Activated CD4-positive, alpha-beta T cell treated with anti-CD3 and anti-CD28 coated beads for 4 hours (primary cell): ENCODE measurements around the gene INCA1.

Experiments
- DNase-seq, 2 donors: peaks; one replicate each; pipeline ENCODE4 v3.0.0-alpha.2; 2020

Gene INCA1

DNA sequence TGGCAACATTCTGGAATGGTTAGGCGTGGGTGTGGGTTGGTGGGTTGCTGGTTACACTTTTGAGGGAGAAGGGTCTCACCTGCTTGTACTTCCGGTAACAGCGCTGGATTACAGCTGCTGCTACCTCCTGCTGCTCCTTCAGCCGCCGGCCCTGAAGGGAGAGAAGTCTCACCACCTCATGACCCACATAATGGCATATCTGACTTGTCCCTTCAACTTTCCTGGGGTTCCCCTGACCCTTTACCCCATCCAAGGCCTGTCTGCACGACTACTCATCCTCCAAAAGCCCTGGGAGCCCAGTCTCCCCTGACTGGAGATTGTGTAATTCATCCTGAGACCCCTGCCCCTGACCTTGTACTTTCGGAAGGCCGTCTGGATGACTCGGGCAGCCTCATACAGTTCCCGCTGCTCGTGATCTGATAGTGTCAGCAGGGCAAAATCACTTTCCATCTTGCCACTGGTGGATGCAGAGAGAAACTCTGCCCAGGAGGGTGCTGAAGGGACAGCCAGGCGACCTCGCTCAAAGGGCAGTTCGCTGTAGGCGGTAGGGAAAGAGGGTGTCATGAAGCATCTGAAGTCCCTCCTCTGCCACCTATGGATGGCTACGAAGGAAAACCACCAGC lies 27.7 kb downstream of the INCA1 start:
- DNase-seq, result peak; percentile 21 to 47

DNA sequence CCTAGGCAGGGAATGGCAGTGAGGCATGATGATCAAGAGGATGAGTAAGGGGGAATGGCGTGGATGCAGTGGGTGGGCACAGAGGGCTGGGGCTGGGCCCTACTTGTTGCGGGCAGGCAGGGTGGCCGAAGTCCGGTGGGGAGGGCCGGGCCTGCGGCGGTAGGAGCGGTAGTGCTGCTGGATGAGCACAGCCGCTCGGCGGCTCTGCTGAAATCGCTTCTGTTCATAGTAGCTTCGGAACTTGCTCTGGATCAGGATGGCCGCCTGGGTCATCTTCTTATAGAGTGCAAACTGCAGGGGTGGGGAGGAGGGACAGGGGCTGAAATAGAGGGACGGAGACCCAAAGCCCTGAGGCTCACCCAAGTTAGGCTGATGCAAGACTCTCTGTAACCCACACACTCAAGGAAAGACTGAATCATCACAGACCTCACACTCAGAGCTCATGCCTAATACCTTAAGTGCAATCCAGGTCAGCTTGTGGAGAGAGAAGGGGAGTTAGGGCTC lies 28.2 kb downstream of the INCA1 start:
- peak in 1 of 2 donors; percentile 45 for DNase-seq

DNA sequence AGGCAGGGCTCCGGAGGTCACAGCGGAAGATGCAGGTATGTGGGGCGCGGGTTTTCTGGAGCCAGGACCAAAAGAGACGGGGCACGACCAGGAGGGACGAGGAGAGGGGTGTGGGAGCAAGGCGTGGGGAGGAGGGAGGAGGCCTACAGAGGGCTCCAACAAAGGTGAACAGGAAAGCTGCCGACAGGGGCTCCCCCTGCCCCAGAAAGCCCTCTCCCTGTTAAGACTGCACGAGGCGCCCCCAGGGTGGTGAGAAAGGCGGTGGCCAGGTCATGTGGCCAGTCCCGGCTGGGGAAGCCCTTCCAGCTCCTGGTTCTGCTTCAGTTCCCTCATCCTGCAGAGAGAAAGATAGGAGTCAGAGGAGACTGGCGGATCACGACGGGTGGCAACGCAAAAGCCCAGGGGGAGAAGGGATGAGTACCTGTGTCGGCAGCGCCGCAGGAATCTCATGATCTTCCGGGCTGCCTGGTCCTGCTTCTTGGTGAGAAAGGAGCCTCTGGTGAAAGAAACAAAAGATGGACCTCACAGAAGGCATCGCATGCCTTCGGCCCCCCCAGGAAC lies 28.8 kb downstream of the INCA1 start:
- peak; percentile 37 to 48 for DNase-seq

DNA sequence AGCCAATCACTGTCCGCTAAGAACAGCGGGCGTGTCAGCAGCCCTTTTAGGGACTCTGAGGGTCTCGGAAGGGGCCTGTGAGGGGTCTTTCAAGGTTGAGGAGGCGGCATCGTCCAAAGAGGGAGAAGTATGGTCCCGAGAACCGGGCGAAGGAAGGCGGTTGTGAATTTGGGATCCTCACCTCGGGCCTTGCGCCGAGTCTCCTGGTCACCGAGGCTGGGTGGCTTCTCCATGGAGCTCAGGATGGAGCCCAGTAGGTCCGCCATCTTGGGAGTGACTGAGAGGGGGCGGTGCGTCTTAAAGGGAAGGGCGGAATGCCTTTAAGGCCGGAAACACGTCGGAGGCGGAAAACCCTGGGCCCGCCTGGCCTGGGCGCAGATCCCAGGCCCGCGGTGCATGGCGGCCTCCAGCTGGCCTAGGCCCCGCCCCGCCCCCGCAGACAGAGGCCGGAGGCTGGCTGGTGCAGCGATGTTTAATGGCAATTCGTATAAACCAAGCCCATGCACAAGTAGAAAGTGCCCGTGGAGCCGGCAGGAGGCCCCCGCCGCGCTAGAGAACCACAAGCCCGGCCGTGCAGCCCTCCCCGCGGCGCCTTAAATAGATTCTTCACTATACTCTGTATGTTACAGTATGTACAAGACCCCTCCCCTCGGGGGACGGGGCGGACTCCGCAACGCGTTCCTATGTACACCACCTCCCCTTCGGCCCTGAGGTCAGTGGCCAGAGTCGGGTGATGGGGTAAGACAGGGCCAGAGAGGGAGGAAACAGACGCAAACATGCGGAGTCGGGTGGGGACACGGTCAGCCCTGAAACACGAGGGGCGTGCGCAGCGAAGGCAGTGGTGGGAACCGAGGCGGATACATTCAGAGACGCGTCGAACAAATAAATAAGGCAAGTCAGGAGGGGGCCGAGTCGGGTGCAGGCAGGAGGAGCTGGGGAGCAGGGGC lies 29.5 kb downstream of the INCA1 start, which contains the start of gene SPAG7:
Gene SPAG7, minus strand, starts transcription at position 279 of the 947 bp plus-strand sequence. Its CDS starts 13 bp downstream, at position 266.
- DNase-seq, result peak; percentile 89 to 91

DNA sequence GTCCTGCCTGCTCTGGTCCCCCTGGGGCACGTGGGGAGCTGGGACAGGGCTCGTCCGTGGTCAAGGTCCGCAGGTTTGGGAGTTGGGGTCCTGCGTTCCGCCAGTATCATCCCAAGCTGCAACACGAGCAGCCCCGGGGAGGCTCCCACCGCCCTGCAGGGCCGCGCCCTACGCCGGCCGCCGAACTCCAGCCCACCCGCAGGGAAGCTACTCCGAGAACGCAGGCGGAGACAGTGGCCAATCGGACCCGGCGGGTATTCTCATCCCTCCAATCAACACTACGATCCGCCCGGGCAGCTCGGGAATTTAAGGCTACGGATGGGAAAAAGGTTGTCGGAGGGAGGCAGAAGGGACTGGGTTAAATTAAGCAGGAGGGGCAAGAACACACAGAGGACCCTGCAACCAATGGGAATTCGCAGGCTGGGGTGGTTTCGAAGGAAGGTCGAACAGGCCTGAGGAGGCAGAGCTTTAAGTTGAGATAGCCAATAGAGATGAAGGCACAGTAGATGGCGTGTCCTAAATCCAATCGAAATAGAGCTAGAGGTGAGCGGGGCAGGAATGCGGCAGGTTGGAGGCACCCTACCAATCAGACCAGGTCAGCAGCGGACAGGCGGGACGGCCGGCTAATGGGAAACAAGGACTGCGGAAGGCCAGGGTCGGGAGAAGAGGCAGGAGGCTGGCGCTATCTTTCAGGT lies 30.3 kb downstream of the INCA1 start:
- DNase-seq, result peak; percentile 89 to 92

DNA sequence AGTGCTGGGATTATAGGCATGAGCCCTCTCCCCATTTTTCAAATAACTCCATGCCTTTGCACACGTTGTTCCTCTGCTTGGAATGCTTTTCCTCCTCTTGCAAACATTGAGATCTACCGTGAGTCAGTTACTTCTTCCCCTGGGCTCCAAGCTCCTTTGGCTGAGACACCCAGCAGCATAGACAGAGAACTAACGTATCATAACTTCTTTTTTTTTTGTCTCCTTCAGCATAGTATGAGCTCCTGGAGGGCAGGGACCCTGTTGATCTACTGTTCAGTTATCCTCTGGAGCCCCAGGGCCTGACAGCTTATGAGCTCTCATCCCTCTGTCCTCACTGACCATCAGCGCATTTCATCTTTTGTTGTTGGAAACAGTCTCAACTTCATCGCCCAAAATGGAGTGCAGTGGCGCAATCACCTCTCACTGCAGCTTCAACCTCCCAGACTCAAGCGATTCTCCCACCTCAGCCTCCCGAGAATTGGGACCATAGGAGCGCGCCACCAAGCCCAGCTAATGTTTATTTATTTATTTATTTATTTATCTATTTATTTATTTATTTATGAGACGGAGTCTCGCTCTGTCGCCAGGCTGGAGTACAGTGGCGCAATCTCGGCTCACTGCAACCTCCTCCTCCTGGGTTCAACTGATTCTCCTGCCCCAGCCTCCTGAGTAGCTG lies 31.9 kb downstream of the INCA1 start:
- no peak for DNase-seq

DNA sequence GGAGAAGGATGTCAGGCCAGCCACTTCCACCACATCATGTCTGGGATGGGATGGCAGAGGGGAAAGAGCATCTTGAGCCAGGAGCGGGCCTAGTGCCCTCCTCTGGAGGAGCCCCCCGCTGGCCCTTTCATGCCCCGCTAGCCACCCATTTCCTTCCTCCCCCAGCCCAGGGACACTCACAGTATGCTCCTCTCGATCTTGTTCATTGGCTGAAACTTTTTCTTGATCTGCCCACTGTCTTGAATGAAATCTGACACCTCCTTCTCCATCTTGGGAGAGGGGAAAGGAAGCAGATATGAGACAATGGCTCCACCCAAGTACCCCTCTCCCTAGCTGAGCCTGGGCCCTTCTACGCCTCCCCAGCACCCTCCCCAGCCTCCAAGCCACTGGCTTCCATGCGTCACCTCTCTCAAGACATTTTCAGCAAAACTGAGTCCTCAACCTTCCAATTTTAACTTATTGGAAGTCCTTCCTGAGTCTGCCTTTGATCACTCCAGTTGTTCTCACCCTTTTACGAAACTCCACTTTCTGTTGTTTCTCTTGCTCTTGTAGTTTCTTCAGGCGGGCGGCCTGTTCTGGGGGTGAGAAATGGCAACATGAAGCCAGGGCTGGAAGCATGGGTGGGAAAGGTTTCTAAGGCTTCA lies 36.9 kb downstream of the INCA1 start:
- no peak for DNase-seq

DNA sequence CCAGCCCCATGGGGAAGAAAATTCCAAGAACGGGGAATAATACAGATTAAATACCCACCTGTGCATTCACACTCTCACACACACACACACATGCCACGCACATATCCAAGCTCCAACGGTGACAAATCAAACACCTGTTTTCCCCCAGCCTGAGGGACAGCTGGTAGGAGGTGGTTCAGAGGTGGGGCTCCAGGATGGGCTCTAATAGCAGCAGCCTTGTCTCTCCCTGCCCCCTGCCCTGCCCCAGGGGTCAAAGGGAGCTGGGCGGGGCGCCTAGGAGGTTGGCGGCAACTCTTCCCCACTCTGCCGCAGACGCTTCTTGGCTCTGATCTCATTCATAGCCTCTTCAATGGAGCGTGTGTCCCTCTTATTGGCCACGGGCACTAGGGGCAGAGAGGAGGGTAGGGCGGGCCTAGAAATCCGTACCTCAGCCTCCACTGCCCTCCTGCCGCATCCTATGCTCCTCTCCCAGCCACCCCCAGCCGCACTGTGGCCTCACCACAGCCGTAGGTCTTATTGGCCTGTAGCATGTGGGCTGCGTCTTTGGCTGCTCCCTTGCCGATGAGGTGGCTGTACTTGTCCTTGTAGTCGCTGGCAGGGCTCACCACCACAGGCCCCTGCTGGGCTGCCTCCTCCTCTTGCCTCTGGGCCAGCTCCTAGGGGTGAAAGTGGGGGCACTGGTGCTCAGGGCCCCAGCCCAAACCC lies 37.9 kb downstream of the INCA1 start:
- no peak for DNase-seq

DNA sequence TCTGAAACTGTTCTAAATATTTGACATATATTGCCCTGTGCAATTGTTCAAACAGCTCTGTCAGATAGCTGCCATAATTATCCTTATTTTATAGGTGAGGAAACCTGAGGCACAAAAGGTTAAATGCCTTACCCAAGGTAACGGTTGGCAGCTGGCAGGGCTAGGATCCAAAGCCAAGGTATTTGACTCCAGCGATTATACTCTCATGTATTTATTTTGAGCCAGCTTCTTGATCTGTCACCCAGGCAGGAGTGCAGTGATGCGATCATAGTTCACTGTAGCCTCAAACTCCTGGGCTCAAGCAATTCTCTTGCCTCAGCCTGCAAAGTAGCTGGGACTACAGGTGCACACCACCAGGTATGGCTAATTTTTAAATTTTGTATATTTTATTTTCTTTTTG lies 39.2 kb downstream of the INCA1 start:
- no peak for DNase-seq

DNA sequence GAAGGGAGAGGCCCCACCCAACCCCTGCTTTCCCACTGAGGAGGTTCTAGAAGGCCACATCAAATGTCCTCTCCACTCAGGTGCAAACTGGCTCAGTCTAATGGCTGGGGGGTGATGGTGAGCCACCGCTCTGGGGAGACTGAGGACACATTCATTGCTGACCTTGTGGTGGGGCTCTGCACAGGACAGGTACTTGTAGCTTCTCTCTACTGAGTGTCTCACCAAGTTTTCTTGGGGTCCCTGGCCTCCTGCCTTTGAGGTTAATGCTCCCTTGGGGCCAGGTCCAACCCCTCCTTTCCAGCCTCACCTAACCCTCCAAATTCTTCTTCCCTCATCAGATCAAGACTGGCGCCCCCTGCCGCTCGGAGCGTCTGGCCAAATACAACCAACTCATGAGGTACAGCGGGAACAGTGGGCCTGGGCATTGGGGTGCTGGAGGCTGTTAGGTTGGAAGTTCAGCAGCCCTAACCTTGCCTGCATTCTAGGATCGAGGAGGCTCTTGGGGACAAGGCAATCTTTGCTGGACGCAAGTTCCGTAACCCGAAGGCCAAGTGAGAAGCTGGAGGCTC lies 40.7 kb downstream of the INCA1 start:
- peak; percentile 41 to 49 for DNase-seq

DNA sequence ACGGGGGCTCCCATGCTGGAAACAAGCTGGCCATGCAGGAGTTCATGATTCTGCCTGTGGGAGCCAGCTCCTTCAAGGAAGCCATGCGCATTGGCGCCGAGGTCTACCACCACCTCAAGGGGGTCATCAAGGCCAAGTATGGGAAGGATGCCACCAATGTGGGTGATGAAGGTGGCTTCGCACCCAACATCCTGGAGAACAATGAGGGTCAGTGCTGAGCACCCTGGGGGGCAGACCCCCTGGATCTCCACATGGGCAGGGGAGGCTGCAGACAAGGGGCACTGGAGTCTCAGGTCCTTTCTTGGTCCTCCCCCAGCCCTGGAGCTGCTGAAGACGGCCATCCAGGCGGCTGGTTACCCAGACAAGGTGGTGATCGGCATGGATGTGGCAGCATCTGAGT lies 42.2 kb downstream of the INCA1 start:
- no peak for DNase-seq

DNA sequence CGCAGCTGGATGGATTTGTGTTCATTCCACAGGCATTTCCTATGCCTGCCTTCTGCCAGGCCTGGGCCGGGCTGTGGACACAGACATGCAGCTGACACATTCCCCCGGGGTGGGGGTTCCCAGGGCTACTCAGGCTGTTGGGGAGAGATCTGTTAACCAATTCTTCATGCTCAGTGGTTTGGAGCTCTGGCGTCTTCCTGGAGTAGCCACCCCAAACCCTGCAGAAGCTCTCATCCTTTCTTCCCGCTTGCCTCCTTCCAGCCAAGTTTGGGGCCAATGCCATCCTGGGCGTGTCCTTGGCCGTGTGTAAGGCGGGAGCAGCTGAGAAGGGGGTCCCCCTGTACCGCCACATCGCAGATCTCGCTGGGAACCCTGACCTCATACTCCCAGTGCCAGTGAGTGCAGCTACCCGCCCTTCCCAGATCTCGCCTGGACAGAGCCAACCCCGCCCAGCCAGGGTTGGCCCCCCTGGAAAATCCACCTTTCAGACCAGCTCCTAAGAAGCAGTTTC lies 43.8 kb downstream of the INCA1 start:
- no peak for DNase-seq

DNA sequence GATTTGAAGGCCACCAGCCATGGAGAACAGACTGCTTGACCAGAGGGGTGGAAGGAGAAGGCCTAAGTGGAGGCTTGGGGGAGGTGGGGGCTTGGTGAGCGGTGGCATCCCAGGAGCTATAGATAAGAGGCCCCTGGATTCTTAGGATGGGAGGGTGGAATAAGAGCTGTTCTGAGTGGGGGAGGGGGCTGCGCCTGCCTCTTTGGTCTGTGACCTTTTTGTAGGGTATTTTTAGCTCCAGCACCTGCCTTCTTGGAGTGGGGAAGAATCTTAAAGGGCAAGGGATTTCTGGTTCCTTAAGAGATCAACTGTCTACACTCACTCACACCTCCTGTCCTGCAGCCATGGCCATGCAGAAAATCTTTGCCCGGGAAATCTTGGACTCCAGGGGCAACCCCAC lies 45.8 kb downstream of the INCA1 start:
- DNase-seq, result no peak

DNA sequence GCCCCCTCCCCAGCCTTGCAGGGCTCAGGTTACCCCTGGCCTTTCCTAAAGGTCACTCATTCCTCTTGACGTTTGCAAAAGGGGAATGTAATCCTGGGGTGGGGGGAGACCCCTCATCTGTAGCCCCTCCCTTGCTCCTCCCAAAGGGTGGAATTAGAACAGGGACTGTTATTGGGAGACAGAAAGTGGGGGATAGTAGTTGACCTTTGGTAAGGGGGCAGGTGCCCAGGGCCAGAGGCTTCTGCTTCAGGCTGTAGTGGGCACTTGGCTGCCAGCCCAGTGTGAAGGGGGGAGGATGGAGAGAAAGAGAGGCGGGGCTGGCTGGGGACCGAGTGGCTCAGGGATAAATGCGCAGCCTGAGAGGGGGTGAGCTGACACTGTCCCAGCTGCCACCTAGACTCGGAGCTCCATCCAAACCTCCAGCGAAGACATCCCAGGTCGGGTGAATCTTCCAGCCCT lies 46.5 kb downstream of the INCA1 start, which contains the start of gene ENO3:
Gene ENO3, plus strand, starts transcription at position 374 of the 459 bp plus-strand sequence. CDS start 711 bp downstream, outside the sequence.
- DNase-seq, result no peak

DNA sequence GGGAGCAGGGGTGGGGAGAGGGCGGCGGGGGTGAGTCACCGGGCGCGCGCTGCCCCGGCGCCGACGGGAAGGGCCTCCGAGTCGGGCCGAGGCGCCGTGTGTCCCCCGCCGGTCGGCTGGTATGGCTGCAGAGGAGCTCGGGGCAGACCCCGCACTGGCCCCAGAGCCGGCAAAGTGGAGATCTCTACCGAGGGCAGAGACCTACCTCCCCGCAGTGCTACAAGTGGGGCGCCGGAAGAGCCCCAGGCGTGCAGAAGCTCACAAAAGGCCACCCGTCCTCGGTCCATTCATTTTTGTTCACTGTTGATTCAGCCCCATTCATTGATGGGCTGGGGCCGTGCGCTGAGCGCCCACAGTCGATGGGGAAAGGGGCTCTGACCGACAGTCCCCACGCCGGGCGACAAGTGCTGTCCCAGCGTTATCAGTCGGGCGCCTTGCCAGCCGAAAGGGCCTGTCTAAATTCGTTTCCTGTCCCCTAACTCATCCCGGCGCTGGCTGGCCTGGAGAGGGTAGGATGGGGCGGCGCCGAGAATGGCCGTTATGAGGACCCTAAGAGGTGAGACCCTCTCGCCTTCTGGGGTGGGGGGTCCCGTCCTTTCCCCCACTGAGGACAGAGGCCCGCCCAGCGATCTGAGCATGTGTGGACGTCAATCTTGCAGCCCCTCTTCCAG lies 47.1 kb downstream of the INCA1 start:
- DNase-seq, result peak in 1 of 2 donors; percentile 74

DNA sequence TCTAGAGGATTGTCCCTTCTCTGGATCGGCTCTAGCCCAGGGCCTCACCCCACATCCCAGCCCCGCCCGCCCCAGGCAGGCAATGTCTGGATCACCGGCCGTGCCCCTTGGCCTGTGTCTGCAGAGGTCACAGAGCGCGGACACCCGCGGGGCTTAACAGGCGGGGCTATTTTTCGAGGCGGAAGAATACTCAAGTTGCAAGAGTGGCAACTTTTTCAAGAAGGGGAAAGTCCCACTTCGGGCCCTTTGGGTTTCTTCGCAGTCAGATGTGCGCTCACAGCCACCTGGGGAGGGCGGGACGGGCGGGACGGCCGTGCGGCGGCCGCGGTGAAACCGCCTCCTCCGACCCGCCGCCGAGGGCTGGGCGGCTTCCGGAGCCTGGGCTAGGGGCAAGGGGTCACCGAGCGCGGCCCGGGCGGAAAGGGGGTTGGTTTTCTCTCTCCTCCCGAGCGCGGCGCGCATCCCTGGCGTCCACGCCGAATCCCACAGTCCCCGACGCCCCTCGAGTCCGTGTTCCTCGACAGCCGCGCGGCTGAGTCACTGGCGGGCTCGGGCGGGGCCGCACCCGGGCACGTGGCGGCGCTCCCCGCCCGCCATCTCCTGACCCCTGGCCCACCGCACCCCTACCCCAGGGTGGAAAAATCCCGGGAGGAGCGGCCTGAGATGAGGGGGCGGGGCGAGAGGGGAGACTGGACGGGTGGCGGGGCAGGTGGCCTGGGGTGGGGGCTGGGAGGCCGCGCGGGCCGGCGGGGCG lies 47.8 kb downstream of the INCA1 start:
- DNase-seq, result peak; percentile 75 to 84

DNA sequence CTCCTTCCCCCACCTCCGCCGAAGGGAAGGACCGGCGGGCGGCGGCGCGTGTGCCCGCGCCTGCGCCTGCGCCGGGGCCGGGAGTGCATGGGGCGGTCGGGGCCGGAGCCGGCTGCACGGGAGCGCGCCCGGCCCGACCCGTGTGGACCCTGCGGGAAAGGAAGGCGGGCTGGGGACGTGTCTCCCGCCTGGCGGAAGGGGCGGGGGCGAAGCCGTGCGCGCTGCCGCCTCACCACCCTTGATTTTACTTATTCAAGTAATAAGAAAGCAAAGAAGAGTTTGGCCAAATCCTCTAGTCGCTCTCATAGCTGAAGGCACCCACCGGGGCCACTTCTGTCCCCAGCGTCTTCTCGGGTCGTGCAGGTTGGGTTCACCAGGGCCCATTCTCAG lies 48.4 kb downstream of the INCA1 start:
- peak; percentile 58 to 74 for DNase-seq

DNA sequence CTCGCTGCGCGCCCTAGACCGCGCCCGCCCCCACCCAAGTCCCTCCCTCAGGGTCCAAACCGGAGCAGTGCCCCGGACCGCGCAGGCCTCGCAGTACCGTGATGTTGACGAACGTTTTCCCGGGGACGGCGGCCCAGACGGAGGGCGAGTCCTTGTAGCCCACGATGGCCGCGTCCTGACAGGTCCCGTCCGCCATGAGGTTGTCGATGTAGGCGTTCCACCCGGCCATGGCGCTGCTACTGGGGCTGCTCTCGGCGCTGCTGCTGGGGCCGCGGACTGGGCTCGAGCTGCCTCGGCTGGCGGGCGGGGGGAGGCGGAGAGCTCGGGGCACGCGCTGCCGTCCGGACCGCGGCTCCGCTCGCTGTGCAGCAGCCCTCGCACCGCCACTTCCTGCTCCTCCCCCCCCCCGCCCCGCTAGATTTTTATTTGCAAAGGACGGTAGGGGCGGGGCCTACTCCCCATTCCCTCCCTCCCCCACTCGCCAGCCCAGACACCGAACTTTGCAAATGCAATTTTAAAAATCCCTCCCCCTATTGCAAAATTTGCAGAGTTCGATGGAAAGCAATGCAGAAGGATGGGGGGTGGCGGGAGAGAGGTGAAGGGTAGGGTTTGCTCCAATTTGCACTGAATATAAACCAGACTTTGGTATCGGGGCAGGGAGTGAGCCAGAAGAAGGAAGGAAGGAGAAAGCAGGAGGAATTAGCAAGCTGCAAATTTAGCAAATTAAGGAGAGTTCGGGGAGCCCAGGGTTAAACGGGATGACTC lies 49.0 kb downstream of the INCA1 start, which contains the start of gene PFN1:
Gene PFN1, minus strand, starts transcription at position 365 of the 765 bp plus-strand sequence. Its CDS starts 136 bp downstream, at position 229.
- peak; percentile 92 for DNase-seq
